Keratinocyte (primary cell): Measurements from ENCODE around the gene CSNK2A2. TPM values are rescaled to one million over a fixed set of nuclear protein-coding genes. Genes with fewer than 3 reads are reported as not detected.

ENCODE experiments used
- DNase-seq: peaks from one replicate; pipeline ENCODE4 v3.0.0-alpha.2; 2011; ENCODE audit warnings: low read depth, missing footprints, low spot score
- FAIRE-seq: peaks from 2 replicates; lab custom pipeline; 2011; peaks lifted over from hg19 to GRCh38; lab: Jason Lieb, UNC
- H2AFZ ChIP-seq: 2 replicates; pipeline ENCODE4 v1.6.0; 2012; ENCODE audit warnings: low read length, control low read depth, inconsistent platforms; ENCODE audit not compliant: control insufficient read depth
- H3K27ac ChIP-seq: 2 replicates; pipeline ENCODE4 v1.5.1; 2011; ENCODE audit warnings: low read length; ENCODE audit not compliant: control insufficient read depth, insufficient read depth
- H3K27me3 ChIP-seq: 3 replicates; pipeline ENCODE4 v1.6.0; 2011; ENCODE audit warnings: low read length; ENCODE audit not compliant: control insufficient read depth, insufficient read depth; ENCODE audit errors: extremely low read depth
- H3K36me3 ChIP-seq, 2 experiments: 2 replicates in 1 of 2; 3 replicates in 1 of 2; pipeline ENCODE4 v1.5.1; 2011; ENCODE audit warnings: low read length in 2 of 2, mild to moderate bottlenecking in 1 of 2; ENCODE audit not compliant: control insufficient read depth in 2 of 2, insufficient read depth in 2 of 2; ENCODE audit errors: extremely low read depth in 1 of 2
- H3K4me1 ChIP-seq: 3 replicates; pipeline ENCODE4 v1.5.1; 2011; ENCODE audit warnings: low read length; ENCODE audit not compliant: control insufficient read depth, insufficient read depth; ENCODE audit errors: extremely low read depth
- H3K4me2 ChIP-seq: 3 replicates; pipeline ENCODE4 v1.6.0; 2011; ENCODE audit warnings: low read depth, low read length; ENCODE audit not compliant: control insufficient read depth, insufficient read depth; ENCODE audit errors: extremely low read depth
- H3K4me3 ChIP-seq, 3 experiments: fragments of 200-600 bp in 1 of 3; sonication (generic) in 1 of 3; 2 replicates in 2 of 3; 3 replicates in 1 of 3; pipeline ENCODE4 v1.5.1; 2011 to 2016; ENCODE audit warnings: low read length in 3 of 3, mild to moderate bottlenecking in 3 of 3, control low read depth in 2 of 3, inconsistent platforms in 1 of 3, low read depth in 1 of 3, mixed read lengths in 1 of 3, mixed run types in 1 of 3, moderate library complexity in 1 of 3; ENCODE audit not compliant: control insufficient read depth in 2 of 3, insufficient read depth in 2 of 3; ENCODE audit errors: extremely low read depth in 1 of 3
- H3K79me2 ChIP-seq: 2 replicates; pipeline ENCODE4 v1.6.0; 2012; ENCODE audit warnings: low read length; ENCODE audit not compliant: control insufficient read depth, insufficient read depth
- H3K9ac ChIP-seq: 3 replicates; pipeline ENCODE4 v1.6.0; 2011; ENCODE audit warnings: low read length; ENCODE audit not compliant: control insufficient read depth, insufficient read depth; ENCODE audit errors: extremely low read depth
- H3K9me1 ChIP-seq: 3 replicates; pipeline ENCODE4 v1.6.0; 2011; ENCODE audit warnings: low read length; ENCODE audit not compliant: control insufficient read depth, insufficient read depth; ENCODE audit errors: extremely low read depth
- H3K9me3 ChIP-seq: 2 replicates; pipeline ENCODE4 v1.5.1; 2012; ENCODE audit warnings: low read depth, low read length; ENCODE audit not compliant: control insufficient read depth
- H4K20me1 ChIP-seq: 3 replicates; pipeline ENCODE4 v1.6.0; 2011; ENCODE audit warnings: low read length; ENCODE audit not compliant: control insufficient read depth, insufficient read depth; ENCODE audit errors: extremely low read depth
- EZH2 ChIP-seq: IDR thresholded peaks from one replicate; pipeline ENCODE4 v1.6.1; 2012; ENCODE audit warnings: inconsistent platforms, mild to moderate bottlenecking, low read length, moderate library complexity
- dilution Hi-C: fragments of 300-500 bp; cut with MboI; formaldehyde crosslinking; loops from one replicate; pipeline ENCODE4 v1.7.0; 2020; ENCODE audit warnings: low sequenced_read_pairs; ENCODE audit not compliant: extremely low pct_ligation_motif_present
- polyA plus RNA-seq, 5 experiments: library from polyadenylated mRNA; depleted of rRNA in 3 of 5; stranded (reverse) in 3 of 5; stranded (forward) in 1 of 5; unstranded in 1 of 5; fragments of >200 nt; gene quantifications; 1 replicate in 1 of 5; 2 replicates in 3 of 5; 3 replicates in 1 of 5; pipeline versions ENCODE4 v1.2.1 to v1.2.3, GENCODE V29; 2011 to 2012; ENCODE audit warnings: missing spikeins in 2 of 5, low read depth in 1 of 5, low replicate concordance in 1 of 5
- TF ChIP-seq, protein P1 (sequence below), 3 experiments: IDR thresholded peaks in 1 of 3; conservative IDR thresholded peaks in 1 of 3; optimal IDR thresholded peaks in 1 of 3; 2 replicates in 2 of 3; 3 replicates in 1 of 3; pipeline versions ENCODE3 to v1.5.1; 2011; ENCODE audit warnings: low read length in 3 of 3, mild to moderate bottlenecking in 3 of 3, moderate library complexity in 2 of 3, control low read depth in 1 of 3, inconsistent platforms in 1 of 3; ENCODE audit not compliant: insufficient read depth in 2 of 3; ENCODE audit errors: extremely low read depth in 1 of 3

CSNK2A2 gene
- polyA plus RNA-seq, 1 donor (not counting 4 experiments of a cell fraction or from before 2014, with no cell fraction given): 49.6 TPM

DNA sequence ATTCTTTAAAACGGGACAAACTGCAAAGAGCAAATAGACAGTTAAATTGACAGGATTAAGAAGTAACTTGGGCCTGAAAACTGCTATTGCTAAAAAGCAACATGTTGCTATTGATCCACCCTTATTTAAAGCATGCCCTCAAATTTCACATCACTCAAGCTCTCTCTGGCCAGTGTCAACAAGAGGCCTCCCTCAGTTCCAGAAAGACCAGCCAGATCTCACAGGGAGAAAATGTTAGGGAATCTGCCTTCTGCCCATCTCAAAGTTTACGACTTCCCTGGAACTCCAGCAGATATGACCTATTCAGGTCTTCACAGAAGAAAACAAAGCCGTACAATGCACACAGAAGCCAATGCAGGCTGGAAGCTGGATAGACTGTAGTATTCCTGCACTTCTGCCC is 77.7 kb downstream of the CSNK2A2 start:
- H3K4me1 ChIP-seq: peaks cover 26% of the 10 kb centered on the region
- no peaks in the 10 kb centered on the region for H3K9me3 ChIP-seq
- H3K9me1 ChIP-seq: no peaks in the 10 kb centered on the region
- H3K79me2 ChIP-seq: peaks cover 65% of the 10 kb centered on the region
- FAIRE-seq (no peak), DNase-seq (no peak)
- dilution Hi-C loops: no loop called here
- no peak overlapping the region for H3K4me3 ChIP-seq
- no peak overlapping the region for H3K27ac ChIP-seq
- H3K4me2 ChIP-seq: no peak overlapping the region
- H4K20me1 ChIP-seq: peaks cover 3% of the 10 kb centered on the region
- H3K9ac ChIP-seq: no peak overlapping the region
- H2AFZ ChIP-seq: no peak overlapping the region
- no peak for TF ChIP-seq EZH2
- TF ChIP-seq, protein P1, sequence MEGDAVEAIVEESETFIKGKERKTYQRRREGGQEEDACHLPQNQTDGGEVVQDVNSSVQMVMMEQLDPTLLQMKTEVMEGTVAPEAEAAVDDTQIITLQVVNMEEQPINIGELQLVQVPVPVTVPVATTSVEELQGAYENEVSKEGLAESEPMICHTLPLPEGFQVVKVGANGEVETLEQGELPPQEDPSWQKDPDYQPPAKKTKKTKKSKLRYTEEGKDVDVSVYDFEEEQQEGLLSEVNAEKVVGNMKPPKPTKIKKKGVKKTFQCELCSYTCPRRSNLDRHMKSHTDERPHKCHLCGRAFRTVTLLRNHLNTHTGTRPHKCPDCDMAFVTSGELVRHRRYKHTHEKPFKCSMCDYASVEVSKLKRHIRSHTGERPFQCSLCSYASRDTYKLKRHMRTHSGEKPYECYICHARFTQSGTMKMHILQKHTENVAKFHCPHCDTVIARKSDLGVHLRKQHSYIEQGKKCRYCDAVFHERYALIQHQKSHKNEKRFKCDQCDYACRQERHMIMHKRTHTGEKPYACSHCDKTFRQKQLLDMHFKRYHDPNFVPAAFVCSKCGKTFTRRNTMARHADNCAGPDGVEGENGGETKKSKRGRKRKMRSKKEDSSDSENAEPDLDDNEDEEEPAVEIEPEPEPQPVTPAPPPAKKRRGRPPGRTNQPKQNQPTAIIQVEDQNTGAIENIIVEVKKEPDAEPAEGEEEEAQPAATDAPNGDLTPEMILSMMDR (optimal IDR thresholded peaks at IDR 0.05 in 1 of 3, IDR thresholded peaks at IDR 0.05 in 1 of 3, conservative IDR thresholded peaks at IDR 0.05 in 1 of 3; ENCODE audit: extremely low read depth in 1 of 3, insufficient read depth in 2 of 3, low read length in 3 of 3): no peak
- H3K27me3 ChIP-seq: no peaks in the 10 kb centered on the region
- H3K36me3 ChIP-seq: peaks cover 3% of the 10 kb centered on the region in 2 experiments

DNA sequence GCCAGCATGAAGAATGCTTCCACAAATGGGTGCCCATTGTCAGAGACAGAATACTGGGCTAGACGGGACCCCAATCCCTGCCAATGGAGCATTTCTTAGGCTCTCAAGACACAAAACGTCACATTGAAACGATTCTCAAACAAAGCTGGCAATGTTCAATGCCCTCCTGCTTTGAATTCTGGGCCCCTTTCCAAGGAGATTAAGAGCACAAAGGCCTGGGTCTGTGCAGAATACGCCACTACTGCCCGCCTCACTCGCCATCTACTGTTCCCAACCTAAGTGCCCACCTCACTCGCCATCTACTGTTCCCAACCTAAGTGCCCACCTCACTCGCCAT is 78.4 kb downstream of the CSNK2A2 start:
- DNase-seq (no peak), FAIRE-seq (no peak)
- H3K9me3 ChIP-seq: no peaks in the 10 kb centered on the region
- no peak overlapping the region for H2AFZ ChIP-seq
- H3K27ac ChIP-seq: no peak overlapping the region
- H4K20me1 ChIP-seq: peaks cover 3% of the 10 kb centered on the region
- H3K9ac ChIP-seq: no peak overlapping the region
- peaks cover 7 to 10% of the 10 kb centered on the region in 2 experiments for H3K36me3 ChIP-seq
- peaks cover 60% of the 10 kb centered on the region for H3K79me2 ChIP-seq
- no peaks in the 10 kb centered on the region for H3K27me3 ChIP-seq
- TF ChIP-seq EZH2: no peak
- TF ChIP-seq, protein P1 (optimal IDR thresholded peaks at IDR 0.05 in 1 of 3, IDR thresholded peaks at IDR 0.05 in 1 of 3, conservative IDR thresholded peaks at IDR 0.05 in 1 of 3; ENCODE audit: extremely low read depth in 1 of 3, insufficient read depth in 2 of 3, low read length in 3 of 3): no peak
- no peaks in the 10 kb centered on the region for H3K9me1 ChIP-seq
- dilution Hi-C loops: no loop called here
- H3K4me3 ChIP-seq: no peak overlapping the region
- H3K4me1 ChIP-seq: peaks cover 23% of the 10 kb centered on the region
- no peak overlapping the region for H3K4me2 ChIP-seq
